Liver (tissue), 3 donors: ENCODE data around the gene PEAK1.

Experiments used
- GABPA ChIP-seq, 2 donors: IDR thresholded peaks in 1 of 2; conservative IDR thresholded peaks in 1 of 2; 2 replicates each; pipeline ENCODE4 v1.6.1; 2016; ENCODE audit warnings: antibody characterized with exemption in 2 of 2, mild to moderate bottlenecking in 1 of 2, moderate library complexity in 1 of 2
- RAD21 ChIP-seq, 2 donors: IDR thresholded peaks; 2 replicates each; pipeline ENCODE4 v1.6.1; 2016; ENCODE audit warnings: antibody characterized with exemption in 2 of 2, mild to moderate bottlenecking in 2 of 2
- TF ChIP-seq, protein P1 (sequence below): fragments of 150-350 bp; IDR thresholded peaks from 2 replicates; pipeline ENCODE4 v1.5.1; 2017; ENCODE audit warnings: improper control_type of control experiment, low read depth, low read length; ENCODE audit not compliant: missing input control
- donor health status: healthy.
- donor health status: healthy.

DNA sequence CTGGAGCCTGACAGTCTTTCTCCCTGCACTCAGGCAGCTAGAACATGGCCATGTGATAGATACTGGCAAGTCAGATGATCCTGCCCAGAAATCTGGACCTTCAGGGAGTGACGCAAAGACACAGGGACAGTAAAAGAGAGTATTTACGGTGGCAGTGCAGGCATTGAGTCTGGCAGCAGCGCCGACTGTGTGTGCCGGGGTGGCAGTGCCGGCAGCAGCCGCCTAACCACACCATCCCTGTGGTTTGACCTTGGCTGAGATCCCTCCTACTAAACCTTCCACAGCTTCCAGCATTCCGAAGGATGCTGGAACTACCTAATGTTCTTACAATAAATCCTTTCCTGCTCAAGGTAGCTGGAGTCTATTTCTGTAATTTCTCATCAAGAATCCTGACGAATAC, 344.4 kb downstream of the PEAK1 start:
- TF ChIP-seq, protein P1, sequence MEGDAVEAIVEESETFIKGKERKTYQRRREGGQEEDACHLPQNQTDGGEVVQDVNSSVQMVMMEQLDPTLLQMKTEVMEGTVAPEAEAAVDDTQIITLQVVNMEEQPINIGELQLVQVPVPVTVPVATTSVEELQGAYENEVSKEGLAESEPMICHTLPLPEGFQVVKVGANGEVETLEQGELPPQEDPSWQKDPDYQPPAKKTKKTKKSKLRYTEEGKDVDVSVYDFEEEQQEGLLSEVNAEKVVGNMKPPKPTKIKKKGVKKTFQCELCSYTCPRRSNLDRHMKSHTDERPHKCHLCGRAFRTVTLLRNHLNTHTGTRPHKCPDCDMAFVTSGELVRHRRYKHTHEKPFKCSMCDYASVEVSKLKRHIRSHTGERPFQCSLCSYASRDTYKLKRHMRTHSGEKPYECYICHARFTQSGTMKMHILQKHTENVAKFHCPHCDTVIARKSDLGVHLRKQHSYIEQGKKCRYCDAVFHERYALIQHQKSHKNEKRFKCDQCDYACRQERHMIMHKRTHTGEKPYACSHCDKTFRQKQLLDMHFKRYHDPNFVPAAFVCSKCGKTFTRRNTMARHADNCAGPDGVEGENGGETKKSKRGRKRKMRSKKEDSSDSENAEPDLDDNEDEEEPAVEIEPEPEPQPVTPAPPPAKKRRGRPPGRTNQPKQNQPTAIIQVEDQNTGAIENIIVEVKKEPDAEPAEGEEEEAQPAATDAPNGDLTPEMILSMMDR, result no peak
- TF ChIP-seq RAD21 (IDR thresholded peaks at IDR 0.05) (no peak), GABPA (IDR thresholded peaks at IDR 0.05 in 1 of 2, conservative IDR thresholded peaks at IDR 0.05 in 1 of 2) (no peak)
